Caki2 (cell line): ENCODE measurements around the gene HSPB6. TPM values are rescaled to one million over a fixed set of nuclear protein-coding genes. Genes with fewer than 3 reads are reported as not detected.

Source experiments
- DNase-seq: peaks from one replicate; pipeline ENCODE4 v3.0.0-alpha.2; 2015; ENCODE audit warnings: low read depth
- in situ Hi-C: cut with HindIII; loops from 2 replicates; pipeline ENCODE4 v1.10.0; 2016; ENCODE audit warnings: low sequenced_read_pairs, low pct_unique_long_range_greater_than_20kb, mixed read lengths
- total RNA-seq: library from RNA; depleted of rRNA; stranded (reverse); fragments of >200 nt; shearing (Covaris generic); gene quantifications from 2 replicates; pipeline ENCODE4 v1.2.3, GENCODE V29; 2014; ENCODE audit warnings: low replicate concordance; rRNA removed

Gene HSPB6
- total RNA-seq, 1 experiment from 2014 or later = not detected

DNA sequence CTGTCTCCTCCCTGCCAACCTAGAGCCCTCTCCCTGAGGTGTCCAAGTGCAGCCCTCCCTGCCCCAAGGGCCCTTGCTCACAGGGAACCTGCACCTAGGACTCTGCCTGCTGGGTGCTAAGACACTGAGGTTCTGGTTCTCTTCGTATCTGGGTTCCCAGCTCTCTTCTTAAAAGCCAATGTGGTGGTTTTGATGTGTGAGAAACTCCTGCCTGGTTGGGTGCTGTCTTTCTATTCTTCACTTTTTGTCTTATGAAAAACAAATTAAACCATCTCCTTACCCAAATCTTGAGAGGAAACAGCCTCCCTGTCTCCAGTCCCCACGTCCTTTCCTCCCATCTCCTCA, 43.4 kb downstream of the HSPB6 start:
- in situ Hi-C loops = no loop called here
- no peak for DNase-seq

DNA sequence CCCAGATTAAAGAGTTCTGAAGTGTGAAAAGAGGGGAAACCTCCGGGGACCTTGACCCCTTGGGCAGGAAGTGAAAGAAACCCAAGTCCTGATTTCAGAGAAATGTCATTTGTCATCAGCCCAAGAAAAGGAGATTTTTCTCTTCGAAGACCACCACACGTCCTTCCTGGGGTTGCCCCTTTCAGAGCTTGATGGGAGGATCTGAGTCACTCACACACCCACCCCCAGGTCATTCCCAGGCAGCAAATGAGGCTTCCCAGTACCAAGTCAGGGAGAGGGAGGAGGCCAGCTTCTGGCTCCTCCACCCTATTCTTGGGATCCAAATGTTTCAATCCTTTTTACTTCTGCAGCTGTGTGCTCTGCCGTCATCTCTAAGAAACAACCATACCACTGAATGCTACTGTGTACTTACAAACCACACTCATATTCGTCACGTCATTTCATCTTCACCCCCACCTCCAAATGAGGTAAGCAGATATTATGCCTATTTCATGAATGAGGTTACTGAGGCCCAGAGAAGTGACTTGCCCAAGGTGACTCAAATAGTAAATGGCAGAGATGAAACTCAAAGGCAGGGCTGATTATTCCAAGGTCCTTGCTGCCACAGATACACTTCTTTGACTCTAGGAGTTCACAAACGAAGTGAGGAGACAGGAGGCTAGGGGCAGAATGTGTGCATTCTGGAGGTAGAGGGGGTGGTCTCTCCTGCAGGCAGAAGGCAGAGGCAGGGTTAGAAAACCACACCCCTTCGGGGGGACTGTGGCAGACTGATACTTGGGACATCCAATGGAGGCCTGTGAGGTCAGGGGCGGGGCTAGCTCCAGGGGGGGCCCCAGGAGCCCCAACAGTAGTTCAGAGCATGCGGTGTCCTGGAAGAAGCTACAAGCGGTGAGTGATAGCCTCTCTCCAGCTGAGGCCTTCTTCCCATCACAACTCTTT, 44.0 kb downstream of the HSPB6 start:
- in situ Hi-C loops = no loop called here
- DNase-seq = no peak

DNA sequence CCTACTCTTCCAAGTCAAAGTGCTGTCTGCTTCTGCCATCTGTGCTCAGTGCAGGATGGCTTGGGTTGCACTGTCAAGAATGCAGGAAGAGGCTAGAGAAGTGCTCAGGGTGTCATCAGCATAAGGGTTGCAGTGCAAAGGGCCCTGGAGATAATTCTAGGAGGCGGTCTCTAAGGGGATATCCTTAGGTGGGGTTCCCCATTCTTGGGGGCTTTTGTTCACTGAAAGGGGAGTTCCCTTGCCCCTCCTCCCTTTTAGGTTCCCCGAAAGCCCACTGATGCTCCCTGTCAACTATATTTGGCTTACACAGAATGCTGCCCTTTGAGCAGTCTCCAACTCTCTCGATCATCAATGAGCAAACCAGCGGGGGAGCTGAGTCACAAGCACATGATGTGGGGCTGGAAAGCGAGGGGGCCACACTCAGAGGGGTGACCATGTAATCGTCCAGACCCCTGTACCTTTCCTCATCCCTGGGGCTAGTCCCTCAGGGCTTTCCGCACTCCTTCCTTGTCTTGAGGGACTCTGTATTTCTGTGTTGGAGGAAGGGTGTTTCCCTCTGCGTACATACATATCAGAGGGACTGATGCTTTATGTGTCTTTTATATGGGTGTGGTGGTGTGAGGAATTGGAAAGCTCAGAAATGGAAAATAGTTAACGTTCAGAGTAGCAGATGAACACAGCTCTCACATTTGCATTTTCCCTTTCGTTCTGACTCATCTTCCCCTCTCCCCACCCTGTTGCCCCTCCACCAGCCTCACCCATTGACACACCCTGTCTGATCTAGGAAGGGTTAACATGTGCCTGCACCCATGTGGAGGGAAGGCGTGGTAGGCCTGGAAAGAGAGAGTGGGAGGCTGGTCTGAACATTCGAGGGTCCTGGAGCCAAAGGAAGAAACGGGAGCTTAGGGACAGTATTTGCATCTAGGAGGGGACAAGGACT, 45.8 kb downstream of the HSPB6 start:
- DNase-seq = no peak
- in situ Hi-C loops = no loop called here

DNA sequence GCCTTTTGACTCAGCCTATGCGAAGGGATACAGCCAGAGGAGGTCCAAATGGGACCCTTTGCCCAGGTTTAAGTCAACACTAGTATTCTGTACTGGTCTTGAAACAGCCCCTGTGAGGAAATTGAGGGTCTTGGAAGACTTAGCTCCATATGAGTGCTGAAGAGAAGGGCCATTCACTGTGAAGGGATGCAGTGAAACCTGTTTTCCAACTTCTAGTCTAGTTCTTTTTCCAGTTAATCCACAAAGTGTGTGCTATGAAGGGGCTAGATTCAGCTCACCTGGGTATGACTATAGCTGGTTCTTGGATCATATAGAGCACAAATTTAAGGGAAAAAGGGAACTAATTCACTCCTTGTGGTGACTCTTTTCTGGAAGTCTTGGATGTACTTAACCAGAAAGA, 48.4 kb downstream of the HSPB6 start:
- DNase-seq = no peak
- in situ Hi-C loops = no loop called here

Other genes starting within 250 kb of the HSPB6 start
- not detected in 2 replicates for gene DMKN, start 243.4 kb downstream of the HSPB6 start, total RNA-seq
- not detected in 2 replicates for gene SBSN, start 228.7 kb downstream of the HSPB6 start, total RNA-seq
- not detected in 2 replicates for gene GAPDHS, start 223.6 kb downstream of the HSPB6 start, total RNA-seq
- gene TMEM147, start 211.4 kb downstream of the HSPB6 start, total RNA-seq = 218 and 221 TPM in 2 replicates
- gene ATP4A, start 193.4 kb downstream of the HSPB6 start, total RNA-seq = not detected in 2 replicates
- gene PMIS2, start 170.9 kb downstream of the HSPB6 start, total RNA-seq = not detected in 2 replicates
- 28.8 and 34.4 TPM in 2 replicates for gene HAUS5, start 144.3 kb downstream of the HSPB6 start, total RNA-seq
- 171 and 180 TPM in 2 replicates for gene RBM42, start 128.0 kb downstream of the HSPB6 start, total RNA-seq
- 0.64 TPM in 1 of 2 replicates, not detected in the other for gene ETV2, start 115.3 kb downstream of the HSPB6 start, total RNA-seq
- 438 and 558 TPM in 2 replicates for gene COX6B1, start 108.7 kb downstream of the HSPB6 start, total RNA-seq
- gene UPK1A, start 90.5 kb downstream of the HSPB6 start, total RNA-seq = not detected in 2 replicates
- not detected in 2 replicates for gene ZBTB32, start 52.5 kb downstream of the HSPB6 start, total RNA-seq
- 2.8 and 12.9 TPM in 2 replicates for gene KMT2B, start 39.0 kb downstream of the HSPB6 start, total RNA-seq
- 10.1 and 18.1 TPM in 2 replicates for gene IGFLR1, start 14.6 kb downstream of the HSPB6 start, total RNA-seq
- 7.1 and 14.1 TPM in 2 replicates for gene U2AF1L4, start 11.6 kb downstream of the HSPB6 start, total RNA-seq
- 151 and 186 TPM in 2 replicates for gene PSENEN, start 11.4 kb downstream of the HSPB6 start, total RNA-seq
- gene LIN37, start 8.5 kb downstream of the HSPB6 start, total RNA-seq = 7.4 and 15.5 TPM in 2 replicates
- gene PROSER3, start 1.1 kb upstream of the HSPB6 start, total RNA-seq = 8.0 and 9.8 TPM in 2 replicates
- 2.2 and 3.5 TPM in 2 replicates for gene ARHGAP33, start 18.5 kb upstream of the HSPB6 start, total RNA-seq
- 0.17 TPM in 1 of 2 replicates, not detected in the other for gene PRODH2, start 55.8 kb upstream of the HSPB6 start, total RNA-seq
- 0.41 and 0.88 TPM in 2 replicates for gene NPHS1, start 95.5 kb upstream of the HSPB6 start, total RNA-seq
- not detected in 2 replicates for gene KIRREL2, start 99.9 kb upstream of the HSPB6 start, total RNA-seq
- gene APLP1, start 111.5 kb upstream of the HSPB6 start, total RNA-seq = 53.9 and 58.7 TPM in 2 replicates
- gene NFKBID, start 143.5 kb upstream of the HSPB6 start, total RNA-seq = 4.8 and 5.8 TPM in 2 replicates
- 0.88 TPM in 1 of 2 replicates, not detected in the other for gene HCST, start 145.5 kb upstream of the HSPB6 start, total RNA-seq
- not detected in 2 replicates for gene TYROBP, start 151.3 kb upstream of the HSPB6 start, total RNA-seq
- gene LRFN3, start 179.3 kb upstream of the HSPB6 start, total RNA-seq = 4.4 and 9.7 TPM in 2 replicates
- 54.3 and 64.8 TPM in 2 replicates for gene SDHAF1, start 238.2 kb upstream of the HSPB6 start, total RNA-seq